ENCODE data around the gene PTPRN2. TPM values are rescaled to one million over a fixed set of nuclear protein-coding genes. Genes with fewer than 3 reads are reported as not detected.
A peak's percentile ranks its signal among the peaks of the same experiment; 100 is the strongest.

PTPRN2 gene
- total and polyA plus RNA-seq, 2 donors from 2014 or later, result 4.8 to 6.2 TPM

DNA sequence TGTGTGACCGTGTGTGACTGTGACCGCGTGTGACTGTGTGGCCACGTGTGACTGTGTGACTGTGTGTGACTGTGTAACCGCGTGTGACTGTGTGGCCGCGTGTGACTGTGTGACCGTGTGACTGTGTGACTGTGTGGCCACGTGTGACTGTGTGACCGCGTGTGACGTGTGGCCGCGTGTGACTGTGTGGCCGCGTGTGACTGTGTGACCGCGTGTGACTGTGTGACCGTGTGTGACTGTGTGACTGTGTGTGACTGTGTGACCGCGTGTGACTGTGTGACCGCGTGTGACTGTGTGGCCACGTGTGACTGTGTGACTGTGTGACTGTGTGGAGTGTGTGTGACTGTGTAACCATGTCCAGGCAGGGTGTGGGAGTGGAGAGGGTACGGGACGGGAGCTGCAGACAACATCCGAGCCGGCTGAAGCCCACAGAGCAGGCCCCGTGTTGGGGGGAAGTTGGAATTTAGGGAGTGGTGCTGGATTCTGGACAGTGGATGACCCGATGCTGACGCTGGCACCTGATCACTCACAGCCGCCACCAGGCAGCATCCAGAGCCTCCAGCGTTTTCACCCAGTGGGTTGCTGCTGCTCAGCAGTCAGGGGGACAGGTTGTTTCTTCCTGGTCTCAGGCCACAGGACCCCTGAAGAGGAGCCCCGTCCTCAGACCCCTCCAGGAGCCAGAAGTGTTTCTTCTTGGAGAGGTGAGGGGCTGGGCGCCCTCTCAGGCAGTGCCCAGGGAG, 747.3 kb downstream of the PTPRN2 start:
- TF ChIP-seq, protein P1, sequence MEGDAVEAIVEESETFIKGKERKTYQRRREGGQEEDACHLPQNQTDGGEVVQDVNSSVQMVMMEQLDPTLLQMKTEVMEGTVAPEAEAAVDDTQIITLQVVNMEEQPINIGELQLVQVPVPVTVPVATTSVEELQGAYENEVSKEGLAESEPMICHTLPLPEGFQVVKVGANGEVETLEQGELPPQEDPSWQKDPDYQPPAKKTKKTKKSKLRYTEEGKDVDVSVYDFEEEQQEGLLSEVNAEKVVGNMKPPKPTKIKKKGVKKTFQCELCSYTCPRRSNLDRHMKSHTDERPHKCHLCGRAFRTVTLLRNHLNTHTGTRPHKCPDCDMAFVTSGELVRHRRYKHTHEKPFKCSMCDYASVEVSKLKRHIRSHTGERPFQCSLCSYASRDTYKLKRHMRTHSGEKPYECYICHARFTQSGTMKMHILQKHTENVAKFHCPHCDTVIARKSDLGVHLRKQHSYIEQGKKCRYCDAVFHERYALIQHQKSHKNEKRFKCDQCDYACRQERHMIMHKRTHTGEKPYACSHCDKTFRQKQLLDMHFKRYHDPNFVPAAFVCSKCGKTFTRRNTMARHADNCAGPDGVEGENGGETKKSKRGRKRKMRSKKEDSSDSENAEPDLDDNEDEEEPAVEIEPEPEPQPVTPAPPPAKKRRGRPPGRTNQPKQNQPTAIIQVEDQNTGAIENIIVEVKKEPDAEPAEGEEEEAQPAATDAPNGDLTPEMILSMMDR (IDR thresholded peaks at IDR 0.05; ENCODE audit: borderline replicate concordance, extremely low read depth, insufficient read depth), result no peak
- intact Hi-C loops (cut with DNase I), result no loop called here
- Histone ChIP-seq H3K4me3 (ENCODE audit: low read length in 3 of 3) (no peak overlapping the region), H3K27ac (ENCODE audit: low read depth in 2 of 2, low read length in 2 of 2) (no peak overlapping the region), H3K9ac (ENCODE audit: low read length in 3 of 3) (no peak overlapping the region), H3K36me3 (ENCODE audit: control insufficient read depth in 2 of 3, insufficient read depth in 3 of 3, low read length in 3 of 3) (peaks cover 0 to 2% (median 0%) of the 10 kb centered on the region in 3 donors), H3K4me1 (ENCODE audit: control insufficient read depth in 2 of 3, insufficient read depth in 2 of 3, low read depth in 1 of 3, low read length in 3 of 3) (no peaks in the 10 kb centered on the region), H3K9me3 (ENCODE audit: control insufficient read depth in 2 of 3, insufficient read depth in 1 of 3, low read length in 3 of 3) (peaks cover 0 to 5% (median 0%) of the 10 kb centered on the region in 3 donors), H3K27me3 (ENCODE audit: control insufficient read depth, insufficient read depth, low read length) (no peaks in the 10 kb centered on the region)
- DNase-seq, result peak in 1 of 5 donors; percentile 48
- FAIRE-seq, result no peak

DNA sequence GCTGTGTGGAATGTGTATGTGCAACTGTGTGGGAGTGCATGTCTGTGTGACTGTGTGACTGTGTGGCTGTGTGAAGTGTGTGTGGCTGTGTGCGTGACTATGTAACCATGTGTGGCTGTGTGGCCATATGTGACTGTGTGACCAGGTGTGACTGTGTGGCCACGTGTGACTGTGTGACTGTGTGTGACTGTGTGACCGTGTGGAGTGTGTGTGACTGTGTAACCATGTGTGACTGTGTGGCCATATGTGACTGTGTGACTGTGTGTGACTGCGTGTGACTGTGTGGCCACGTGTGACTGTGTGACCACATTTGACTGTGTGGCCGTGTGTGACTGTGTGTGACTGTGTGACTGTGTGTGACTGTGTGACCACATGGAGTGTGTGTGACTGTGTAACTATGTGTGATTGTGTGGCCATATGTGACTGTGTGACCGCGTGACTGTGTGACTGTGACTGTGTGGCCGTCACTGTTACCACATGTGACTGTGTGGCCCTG, 747.9 kb downstream of the PTPRN2 start:
- Histone ChIP-seq H3K27ac (ENCODE audit: low read depth in 2 of 2, low read length in 2 of 2) (no peak overlapping the region), H3K27me3 (ENCODE audit: control insufficient read depth, insufficient read depth, low read length) (no peaks in the 10 kb centered on the region), H3K36me3 (ENCODE audit: control insufficient read depth in 2 of 3, insufficient read depth in 3 of 3, low read length in 3 of 3) (peaks cover 0 to 2% (median 0%) of the 10 kb centered on the region in 3 donors), H3K9ac (ENCODE audit: low read length in 3 of 3) (no peak overlapping the region), H3K9me3 (ENCODE audit: control insufficient read depth in 2 of 3, insufficient read depth in 1 of 3, low read length in 3 of 3) (peaks cover 0 to 5% (median 0%) of the 10 kb centered on the region in 3 donors), H3K4me3 (ENCODE audit: low read length in 3 of 3) (no peak overlapping the region), H3K4me1 (ENCODE audit: control insufficient read depth in 2 of 3, insufficient read depth in 2 of 3, low read depth in 1 of 3, low read length in 3 of 3) (no peaks in the 10 kb centered on the region)
- DNase-seq (peak in 1 of 5 donors; percentile 6), FAIRE-seq (no peak)
- intact Hi-C loops (cut with DNase I), result no loop called here
- TF ChIP-seq, protein P1 (IDR thresholded peaks at IDR 0.05; ENCODE audit: borderline replicate concordance, extremely low read depth, insufficient read depth), result no peak

DNA sequence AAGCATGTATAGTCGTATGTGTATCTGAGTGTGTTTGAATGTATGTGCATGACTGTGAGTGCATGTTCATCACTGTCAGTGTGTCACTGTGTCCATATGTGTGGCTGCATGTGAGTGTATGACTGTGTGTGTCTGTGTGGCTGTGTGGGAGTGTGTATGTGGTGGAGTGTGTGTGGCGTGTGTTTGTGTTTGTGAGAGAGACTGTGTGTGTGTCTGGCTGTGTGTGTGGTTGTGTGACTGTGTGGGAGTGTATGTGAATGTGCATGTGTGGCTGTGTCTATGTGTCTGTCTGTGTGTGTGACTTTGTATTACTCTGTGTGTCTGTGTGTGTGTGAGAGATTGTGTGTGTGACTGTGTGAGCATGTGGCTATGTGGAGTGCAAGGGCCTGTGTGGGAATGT, 748.4 kb downstream of the PTPRN2 start:
- peaks cover 0 to 5% (median 0%) of the 10 kb centered on the region in 3 donors for H3K9me3 ChIP-seq (ENCODE audit: control insufficient read depth in 2 of 3, insufficient read depth in 1 of 3, low read length in 3 of 3)
- H3K36me3 ChIP-seq (ENCODE audit: control insufficient read depth in 2 of 3, insufficient read depth in 3 of 3, low read length in 3 of 3), result peaks cover 0 to 2% (median 0%) of the 10 kb centered on the region in 3 donors
- no peaks in the 10 kb centered on the region for H3K4me1 ChIP-seq (ENCODE audit: control insufficient read depth in 2 of 3, insufficient read depth in 2 of 3, low read depth in 1 of 3, low read length in 3 of 3)
- intact Hi-C loops (cut with DNase I), result no loop called here
- no peak for FAIRE-seq
- no peak overlapping the region for H3K9ac ChIP-seq (ENCODE audit: low read length in 3 of 3)
- H3K27me3 ChIP-seq (ENCODE audit: control insufficient read depth, insufficient read depth, low read length), result no peaks in the 10 kb centered on the region
- no peak overlapping the region for H3K27ac ChIP-seq (ENCODE audit: low read depth in 2 of 2, low read length in 2 of 2)
- TF ChIP-seq, protein P1 (IDR thresholded peaks at IDR 0.05; ENCODE audit: borderline replicate concordance, extremely low read depth, insufficient read depth), result no peak
- H3K4me3 ChIP-seq (ENCODE audit: low read length in 3 of 3), result no peak overlapping the region
- DNase-seq, result peak in 1 of 5 donors; percentile 6

All from kidney (tissue), 14 donors.